Loucy (cell line): ENCODE measurements around the gene PGA4.
"Not testable (repeated sequence)": the region's sequence is repeated elsewhere in the genome, so short reads cannot be mapped to it uniquely, and the experiment has no call there.

Source experiments
- CTCF ChIP-seq: fragments of 200-600 bp; sonication (generic); conservative IDR thresholded peaks from 2 replicates; pipeline ENCODE4 v1.5.1; 2014; ENCODE audit warnings: mild to moderate bottlenecking, antibody characterized with exemption, low read length
- EZH2phosphoT487 ChIP-seq: fragments of 200-600 bp; IDR thresholded peaks from 2 replicates; pipeline ENCODE4 v1.6.1; 2018; ENCODE audit warnings: antibody characterized with exemption, mild to moderate bottlenecking, moderate library complexity, borderline replicate concordance

GRCh38 chr11:61250796-61251765, 28.9 kb downstream of the PGA4 start:
- TF ChIP-seq CTCF, EZH2phosphoT487: not testable (repeated sequence)
